ENCODE results near the gene CMTR1.
"Not testable (repeated sequence)": the region's sequence is repeated elsewhere in the genome, so short reads cannot be mapped to it uniquely, and the experiment has no call there.

CMTR1 gene

DNA sequence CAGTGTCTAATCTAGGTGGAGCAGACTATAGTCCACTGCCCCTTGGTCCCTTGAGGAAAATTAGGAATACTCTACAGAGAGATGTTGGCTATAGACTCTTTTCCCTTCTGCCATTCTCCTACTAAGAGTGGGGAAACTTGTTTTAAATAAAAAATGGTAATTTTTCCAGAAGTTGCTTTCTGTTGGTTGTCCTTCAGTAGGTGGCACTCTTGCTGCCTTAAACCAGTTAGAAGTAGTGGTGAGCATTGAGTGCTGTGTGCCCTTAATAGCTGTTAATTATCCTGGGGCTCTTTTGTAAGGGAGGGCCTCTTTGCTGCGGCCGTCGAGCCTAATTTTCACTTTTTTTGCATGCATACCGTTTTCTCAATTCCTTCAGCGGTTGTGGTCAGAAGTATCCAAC lies 2.8 kb downstream of the CMTR1 start:
- DNase-seq (ENCODE audit: low read depth), result no peak

DNA sequence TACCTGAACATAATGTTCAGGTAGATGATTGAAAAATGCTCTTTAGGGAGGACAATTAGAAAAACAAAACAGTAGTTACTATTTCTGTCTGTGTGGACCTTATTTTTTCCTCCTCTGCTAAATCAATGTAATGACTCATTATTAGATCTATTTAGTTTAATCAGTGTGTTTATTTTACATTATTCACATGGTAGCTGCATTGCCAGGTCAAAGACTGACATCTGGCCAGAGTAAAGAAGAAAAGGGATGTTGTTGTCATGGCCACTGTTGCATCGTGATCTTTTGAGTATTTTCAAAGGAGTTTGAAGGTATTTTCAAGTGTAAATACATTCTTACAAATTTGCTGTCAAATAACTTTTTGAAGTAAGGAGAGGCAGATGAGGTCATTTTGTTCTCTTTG lies 5.9 kb downstream of the CMTR1 start:
- no peak for DNase-seq (ENCODE audit: low read depth)

DNA sequence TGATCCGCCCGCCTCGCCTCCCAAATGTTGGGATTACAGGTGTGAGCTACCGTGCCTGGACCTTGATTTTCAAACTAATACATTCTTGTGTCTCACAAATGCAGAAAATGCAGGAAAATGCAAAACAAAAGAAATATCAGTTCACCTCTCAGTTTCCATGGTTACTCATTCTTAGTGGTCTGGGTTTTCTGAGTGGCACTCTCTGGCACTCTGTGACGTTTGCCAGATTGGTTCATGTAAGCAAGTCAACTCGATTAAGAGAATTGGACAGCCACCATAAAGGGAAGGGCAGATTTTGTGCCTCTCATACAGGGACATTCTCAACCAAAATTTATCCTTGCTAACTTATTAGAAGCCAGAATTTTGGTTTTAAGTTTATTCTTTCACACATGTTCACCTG lies 8.6 kb downstream of the CMTR1 start:
- DNase-seq (ENCODE audit: low read depth), result no peak

DNA sequence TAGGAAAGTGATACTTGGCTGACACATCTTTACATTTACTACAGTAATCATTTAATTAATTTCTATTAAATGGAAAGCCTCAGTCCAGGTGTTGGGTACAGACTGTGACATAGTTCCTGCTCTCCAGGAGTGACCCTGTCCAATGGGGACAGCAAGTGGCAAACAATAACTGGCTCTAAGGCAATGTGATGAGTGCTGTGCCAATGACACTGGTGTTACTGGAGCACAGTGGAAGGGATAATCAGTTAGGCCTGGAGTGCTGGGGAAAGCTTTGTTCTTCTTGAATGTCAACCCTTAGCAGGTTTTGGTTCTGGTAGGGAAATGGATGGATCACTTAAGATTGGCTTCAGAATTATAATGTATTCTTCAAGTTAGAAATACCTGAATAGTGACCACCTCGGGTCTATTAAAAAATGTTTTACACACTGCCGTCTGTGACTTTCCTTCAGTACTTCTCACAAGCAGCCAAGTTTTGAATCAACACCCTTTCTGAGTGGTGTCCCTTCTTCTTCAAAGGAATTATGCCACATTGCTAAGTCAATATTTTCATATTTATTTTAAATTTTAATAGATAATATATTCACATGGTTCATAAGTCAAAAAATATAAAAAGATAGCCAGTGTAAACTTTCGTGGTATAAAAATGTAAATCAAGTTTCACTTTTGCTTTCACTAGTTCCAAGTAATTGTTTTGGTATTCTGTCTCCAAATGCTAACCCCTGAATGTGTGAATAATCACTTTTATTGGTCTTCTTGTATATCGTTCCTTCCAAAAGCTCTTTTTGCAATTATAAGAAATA lies 9.6 kb downstream of the CMTR1 start:
- no peak for DNase-seq (ENCODE audit: low read depth)

DNA sequence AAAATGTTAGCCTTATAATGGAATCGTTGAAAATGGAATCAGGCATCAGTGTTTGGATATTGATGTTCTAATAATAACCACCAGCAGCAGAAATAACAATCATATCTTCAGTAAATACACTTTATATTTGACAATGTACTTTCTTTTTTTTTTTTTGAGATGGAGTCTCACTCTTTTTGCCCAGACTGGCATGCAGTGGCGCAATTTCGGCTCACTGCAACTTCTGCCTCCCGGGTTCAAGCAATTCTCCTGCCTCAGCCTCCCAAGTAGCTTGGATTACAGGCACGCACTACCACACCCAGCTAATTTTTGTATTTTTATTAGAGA lies 10.2 kb downstream of the CMTR1 start:
- DNase-seq (ENCODE audit: low read depth), result not testable (repeated sequence)

DNA sequence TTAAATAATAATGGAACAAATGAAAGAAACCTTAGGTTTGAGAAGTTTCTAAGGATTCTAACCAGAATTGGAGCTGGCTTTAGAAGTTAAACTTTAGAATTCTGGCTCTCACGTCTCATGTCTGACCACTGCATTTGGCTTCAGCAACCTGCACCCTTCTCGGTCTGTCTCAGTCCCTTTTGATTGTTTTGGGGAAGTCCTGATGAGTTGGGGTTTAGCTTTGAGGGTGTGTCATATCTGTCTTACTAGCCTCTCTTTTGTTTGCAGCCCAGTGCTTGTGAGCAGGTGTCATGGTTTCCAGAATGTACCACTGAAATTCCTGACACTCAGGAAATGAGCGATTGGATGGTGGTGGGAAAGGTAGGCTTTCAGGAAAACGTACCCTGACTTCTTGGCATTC lies 17.0 kb downstream of the CMTR1 start:
- no peak for DNase-seq (ENCODE audit: low read depth)

DNA sequence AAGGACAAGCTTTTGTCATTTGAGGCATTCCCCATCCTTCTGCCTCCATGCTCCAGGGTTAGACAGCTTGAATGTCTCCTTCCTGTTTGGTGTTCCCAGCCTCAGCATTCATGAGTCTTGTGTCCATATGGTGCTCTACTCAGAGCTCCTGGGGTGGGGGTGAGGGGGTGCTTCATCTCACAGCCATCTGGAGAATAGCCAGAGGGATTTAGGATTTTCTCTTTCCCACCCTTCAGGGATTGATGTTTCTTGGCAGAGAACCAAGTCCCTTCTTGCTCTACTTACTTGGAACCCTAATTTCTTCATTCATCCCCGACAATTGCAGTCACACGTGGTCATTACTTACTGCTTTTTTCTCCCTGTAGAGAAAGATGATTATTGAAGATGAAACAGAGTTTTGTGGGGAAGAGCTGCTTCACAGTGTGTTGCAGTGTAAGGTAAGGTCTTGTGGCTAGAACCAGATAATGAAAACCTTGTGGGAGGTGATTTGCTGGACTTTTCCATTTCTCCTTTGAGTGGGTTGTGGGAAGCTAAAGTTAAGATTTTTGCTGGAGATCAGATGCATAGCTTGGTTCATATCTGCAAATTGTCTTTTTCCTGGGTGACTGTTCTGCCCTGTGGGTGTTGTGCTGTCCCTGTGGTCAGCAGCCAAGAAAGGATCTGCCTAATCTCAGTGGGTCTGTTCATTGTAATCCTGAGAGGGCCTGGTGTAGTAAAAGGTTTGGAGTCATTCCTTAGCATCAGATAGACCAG lies 18.6 kb downstream of the CMTR1 start:
- peak; percentile 28 for DNase-seq (ENCODE audit: low read depth)

DNA sequence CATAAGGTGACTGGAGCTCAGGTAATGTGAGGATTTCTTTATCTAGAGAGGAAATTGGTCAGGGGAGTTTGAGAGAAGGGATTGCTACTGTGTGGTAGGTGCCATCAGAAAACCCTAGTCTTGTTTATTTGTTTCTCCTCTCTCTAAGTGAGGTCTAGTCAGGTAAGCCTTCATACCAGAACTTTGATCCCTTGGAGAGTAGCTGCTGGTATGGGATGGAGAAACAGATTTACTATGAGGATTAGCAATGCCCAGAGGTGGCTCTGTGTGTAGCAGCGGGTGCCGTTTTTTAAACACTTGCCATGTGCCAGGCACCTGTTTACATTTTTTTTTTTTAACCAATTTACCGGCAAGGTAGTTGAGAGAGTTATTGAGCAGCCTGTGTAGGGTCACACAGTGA lies 19.5 kb downstream of the CMTR1 start:
- DNase-seq (ENCODE audit: low read depth), result no peak

DNA sequence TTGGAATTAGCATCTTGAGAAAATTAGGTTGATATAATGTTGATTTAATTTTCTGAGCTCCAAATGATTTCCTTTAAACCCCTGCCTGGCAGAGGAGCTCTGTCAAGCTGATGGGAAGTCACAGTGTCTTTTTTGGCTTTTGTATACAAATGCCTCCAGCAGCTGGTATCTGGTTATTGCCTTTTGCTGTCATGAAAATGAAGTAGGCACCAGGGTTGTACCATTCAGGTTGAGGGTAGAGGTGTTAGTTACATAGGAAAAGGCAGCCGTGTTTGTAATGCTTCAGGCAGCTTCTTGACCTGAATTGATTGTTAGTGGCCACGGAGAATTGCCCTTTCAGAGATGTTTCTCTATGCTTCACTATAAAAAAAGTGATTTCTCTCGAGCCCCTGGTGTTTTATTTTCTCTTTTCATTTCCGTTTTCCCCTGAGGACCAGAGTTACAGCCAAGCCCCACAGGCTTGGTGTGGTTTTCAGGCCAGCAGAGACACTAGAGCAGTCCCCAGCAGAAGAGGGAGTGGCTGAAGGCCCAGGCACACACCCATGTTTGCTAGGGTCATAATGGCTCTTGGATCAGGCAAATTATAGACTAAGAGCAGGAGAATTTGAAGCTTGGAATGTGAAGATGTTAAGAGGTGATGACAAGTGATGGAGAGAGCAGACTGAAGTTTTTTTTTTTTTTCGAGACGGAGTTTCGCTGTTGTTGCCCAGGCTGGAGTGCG lies 21.6 kb downstream of the CMTR1 start:
- DNase-seq (ENCODE audit: low read depth), result peak; percentile 24

DNA sequence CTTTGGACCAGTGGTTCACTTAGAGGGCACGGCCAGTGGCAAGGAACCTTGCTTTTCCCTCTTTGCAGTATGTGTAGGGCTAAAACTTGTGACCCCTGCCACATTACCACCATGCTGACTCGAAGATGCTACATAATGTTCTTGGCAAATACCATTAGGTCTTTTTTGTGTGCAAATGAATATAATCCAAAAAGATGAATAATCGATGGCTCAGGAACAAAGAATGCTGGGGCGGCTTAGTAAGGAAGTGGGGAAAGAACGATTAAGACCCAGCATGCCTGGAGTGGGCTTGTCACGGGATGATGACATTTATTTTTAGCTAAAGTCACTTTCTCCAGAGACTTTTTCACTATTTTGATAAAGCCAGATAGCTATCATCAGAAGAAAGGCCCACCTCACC lies 23.1 kb downstream of the CMTR1 start:
- DNase-seq (ENCODE audit: low read depth), result peak; percentile 88

DNA sequence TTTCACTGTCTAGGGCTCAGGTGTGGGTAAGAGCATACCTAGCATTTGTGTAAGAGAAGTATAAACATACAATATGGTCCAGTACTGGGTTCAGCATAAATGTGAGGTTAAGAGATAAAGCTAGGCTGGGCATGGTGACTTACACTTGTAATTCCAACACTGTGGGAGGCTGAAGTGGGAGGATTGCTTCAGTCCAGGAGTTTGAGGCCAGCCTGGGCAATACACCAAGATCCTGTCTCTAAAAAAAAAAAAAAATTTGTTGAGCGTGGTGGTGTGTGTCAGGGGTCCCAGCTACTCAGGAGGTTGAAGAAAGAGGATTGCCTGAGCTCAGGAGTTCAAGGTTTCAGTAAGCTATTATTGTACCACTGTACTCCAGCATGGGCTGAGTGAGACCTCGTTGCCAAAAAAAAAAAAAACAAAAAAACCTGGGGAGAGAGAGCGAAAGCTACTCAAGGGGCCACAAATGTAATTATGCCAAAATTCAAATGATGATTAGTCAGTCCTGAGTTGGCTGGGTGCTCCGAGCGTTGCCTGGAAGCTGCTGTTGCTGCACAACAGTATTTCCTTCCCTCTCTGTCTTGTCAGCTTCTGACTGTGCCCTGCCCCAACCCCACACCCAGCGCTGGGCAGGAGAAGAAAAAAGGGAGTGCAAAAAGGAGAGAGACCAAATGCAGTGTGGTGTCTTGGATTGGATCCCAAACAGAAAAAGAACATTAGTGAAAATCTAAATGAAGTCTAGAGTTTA lies 24.0 kb downstream of the CMTR1 start:
- peak; percentile 85 for DNase-seq (ENCODE audit: low read depth)

DNA sequence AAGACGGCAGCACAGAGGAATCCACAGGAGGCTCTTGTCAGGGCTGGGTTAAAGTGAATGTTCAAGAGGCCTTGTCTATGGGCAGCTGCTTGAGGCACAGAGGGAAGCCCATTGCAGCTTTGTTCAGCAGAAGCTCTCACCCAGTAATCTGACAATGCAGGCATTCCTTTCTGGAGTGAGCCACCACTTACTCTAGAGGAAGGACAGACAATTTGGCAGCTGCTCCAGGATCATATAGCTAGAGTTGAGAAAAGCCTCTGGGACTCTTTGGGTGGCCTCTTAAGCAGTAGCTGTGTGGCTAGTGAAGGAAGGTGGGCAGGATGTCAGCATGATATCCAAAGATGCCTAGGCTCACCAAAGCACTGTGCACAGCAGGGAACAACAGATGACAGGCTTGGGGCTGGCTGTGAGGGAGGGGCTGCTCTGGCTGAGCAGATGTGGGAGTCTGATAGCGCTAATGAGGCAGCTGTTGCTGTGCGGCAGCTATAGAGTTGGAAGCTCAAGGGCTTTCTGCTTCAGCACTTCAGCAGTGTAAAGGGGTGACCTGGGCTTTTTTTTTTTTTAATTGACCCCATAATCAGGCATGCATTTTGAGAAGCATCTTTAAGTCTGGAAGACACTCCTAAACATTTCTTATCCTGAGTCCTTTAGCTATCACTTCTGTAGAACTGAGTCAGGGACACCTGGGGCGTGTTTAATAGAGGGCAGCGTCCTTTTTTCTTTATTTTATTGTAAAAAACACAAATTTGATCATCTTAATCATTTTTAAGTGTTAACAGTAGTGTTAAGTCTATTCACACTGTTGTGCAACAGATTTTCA lies 27.2 kb downstream of the CMTR1 start:
- DNase-seq (ENCODE audit: low read depth), result no peak

DNA sequence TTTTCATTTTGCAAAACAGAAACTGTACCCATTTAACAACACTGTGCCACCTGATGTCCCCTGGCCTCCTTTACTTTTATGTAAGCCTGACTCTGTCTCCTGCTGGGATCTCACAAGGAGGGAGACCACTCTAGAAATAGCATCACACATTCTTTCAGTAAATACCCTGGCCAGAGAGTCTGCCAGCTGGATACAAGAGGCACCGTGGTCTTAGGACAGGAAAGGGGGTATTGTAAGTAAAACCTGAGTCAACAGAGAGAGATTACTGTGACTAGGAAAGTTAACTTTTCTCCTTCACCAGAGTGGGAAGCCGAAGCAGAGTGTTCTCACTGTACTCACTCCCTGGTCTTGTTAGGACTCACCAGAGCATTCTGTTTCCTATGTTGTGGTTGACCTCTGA lies 27.8 kb downstream of the CMTR1 start:
- no peak for DNase-seq (ENCODE audit: low read depth)

DNA sequence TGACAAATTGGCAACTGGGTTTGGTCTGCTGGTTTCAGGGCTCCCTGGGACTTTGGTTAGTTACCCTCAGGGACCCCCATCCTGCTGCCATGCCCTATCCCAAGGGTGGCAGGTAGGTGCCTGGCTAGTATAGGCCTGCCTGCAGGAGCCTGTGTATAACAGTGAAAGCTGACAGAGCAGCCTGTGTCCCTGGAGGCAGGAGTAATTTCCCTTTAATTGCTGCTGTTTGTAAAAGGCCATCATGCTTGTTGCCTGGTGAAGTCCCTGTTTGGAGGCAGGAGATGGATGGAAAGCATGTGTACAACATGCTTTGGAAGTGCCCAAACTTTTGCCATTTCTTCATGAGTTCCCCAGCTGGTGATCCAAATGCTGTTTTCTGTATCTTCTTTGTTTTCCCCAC lies 30.1 kb downstream of the CMTR1 start:
- DNase-seq (ENCODE audit: low read depth), result no peak

DNA sequence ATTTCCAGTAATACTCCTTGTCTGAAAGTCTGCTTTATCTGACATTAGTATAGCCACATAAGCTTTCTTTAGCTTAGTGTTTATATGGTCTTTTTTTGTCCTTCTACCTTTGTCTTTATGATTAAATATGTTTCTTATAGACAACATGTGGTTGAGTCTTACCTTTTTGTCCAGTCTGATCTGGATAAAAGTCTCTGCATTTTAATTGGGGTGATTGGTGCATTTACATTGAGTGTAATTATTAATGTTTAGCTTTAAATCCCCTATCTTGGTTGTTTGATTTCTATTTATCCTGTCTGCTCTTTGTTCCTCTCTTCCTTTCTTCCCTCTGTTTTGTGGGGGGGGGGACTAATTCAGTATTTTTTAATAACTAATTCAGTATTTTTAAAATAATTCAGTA lies 34.7 kb downstream of the CMTR1 start:
- DNase-seq (ENCODE audit: low read depth), result no peak

DNA sequence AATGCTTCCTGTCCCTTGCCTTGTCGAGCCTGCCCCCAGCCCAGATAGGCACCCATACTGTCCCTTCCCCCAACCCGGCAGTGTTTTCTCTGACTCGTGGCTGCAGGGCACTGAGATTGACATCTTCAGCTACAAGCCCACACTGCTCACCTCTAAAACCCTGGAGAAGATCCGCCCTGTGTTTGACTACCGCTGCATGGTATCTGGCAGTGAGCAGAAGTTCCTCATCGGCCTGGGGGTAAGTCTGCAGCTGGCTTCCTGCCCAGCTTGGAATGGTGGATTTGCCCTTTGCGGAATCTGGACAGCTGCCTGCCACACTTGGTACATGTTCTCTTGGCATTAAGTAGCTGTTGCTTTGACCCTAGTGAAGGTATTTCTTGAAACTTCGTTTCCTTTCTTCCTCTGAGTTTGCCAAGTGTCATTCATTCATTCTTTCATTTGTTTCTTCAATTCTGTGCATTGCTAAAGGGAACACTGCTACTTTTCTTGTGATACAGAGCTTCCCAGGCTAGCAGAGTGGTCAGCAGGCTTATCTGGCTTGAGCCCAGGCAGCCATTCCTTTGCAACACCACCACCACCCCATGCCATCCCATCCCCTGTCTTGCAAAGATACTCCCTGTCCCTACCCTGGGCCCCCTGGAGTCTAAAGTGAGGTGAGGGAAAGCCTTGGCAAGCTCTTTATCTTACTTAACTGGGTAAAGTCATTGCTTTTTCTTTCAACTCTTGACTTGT lies 40.5 kb downstream of the CMTR1 start:
- DNase-seq (ENCODE audit: low read depth), result peak; percentile 80

DNA sequence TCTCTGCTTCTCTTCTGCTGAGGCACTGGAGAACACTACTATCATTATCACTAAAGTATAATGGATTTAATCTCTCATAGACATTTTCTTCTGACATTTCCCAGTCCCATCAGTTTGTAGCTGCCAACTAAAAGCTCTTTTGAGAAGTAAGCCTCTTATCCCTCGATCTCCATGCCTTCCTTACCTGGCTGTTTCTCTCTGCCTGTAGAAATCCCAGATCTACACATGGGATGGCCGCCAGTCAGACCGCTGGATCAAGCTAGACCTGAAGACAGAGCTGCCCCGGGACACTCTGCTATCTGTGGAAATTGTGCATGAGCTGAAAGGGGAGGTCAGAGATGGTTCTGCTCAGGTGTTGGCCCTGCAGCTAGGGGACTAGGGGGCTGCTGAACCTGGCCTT lies 41.3 kb downstream of the CMTR1 start:
- no peak for DNase-seq (ENCODE audit: low read depth)

DNA sequence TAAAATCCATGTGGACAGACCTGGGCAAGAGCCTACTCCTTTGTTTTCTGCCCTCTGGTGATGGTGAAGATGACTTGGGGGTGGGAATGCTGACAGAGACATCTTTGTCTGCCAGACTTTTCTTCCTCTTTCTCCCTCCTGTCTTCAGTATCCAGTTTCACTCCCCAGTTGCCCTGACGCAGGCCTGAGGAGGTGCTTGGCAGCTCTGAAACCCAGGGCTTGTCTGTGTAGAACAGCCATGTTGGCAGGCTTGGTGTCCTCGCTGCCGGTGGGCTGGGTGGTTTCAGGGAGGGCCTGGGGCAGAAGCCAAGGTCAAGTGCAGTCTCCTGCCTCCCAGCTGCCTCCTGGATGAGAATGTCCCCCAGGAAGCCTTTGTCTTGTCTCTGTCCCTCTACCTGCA lies 44.2 kb downstream of the CMTR1 start:
- no peak for DNase-seq (ENCODE audit: low read depth)

DNA sequence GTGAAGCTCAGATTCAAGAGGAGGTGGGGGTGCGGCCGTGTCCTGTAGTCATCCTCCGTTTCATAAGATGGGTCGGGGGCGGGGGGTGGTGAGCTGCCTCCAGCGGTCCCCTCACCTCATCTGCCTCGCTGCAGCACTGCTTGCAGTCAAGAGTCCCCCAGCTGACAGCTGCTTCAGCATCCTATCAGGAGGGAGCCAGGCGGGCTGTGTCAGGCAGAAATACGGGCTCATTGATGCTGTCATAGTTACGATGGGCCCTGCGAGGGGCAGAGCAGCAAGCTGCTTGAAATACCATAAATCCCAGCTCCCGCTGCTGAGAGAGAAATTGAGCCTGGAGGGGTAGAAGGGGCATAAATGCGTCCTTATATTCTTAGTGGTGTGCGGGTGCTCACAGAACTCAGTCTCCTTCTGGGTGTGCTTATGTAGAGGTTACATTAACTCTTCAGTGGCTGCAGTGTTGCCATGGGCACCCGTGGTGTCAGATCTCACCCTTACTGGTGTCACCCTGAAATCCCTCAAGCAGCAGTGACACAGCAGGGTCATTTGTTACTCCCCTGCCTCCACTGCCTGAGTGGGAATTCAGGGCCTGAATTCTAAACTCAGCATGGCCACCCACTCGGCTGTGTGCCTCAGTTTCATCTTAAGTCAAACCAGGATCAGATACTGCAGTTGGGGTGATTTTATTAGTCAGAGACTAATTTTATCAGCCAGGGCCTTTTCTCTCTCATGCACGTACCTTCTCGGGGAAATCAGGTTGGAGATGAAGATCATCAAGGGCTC lies 44.8 kb downstream of the CMTR1 start:
- no peak for DNase-seq (ENCODE audit: low read depth)

DNA sequence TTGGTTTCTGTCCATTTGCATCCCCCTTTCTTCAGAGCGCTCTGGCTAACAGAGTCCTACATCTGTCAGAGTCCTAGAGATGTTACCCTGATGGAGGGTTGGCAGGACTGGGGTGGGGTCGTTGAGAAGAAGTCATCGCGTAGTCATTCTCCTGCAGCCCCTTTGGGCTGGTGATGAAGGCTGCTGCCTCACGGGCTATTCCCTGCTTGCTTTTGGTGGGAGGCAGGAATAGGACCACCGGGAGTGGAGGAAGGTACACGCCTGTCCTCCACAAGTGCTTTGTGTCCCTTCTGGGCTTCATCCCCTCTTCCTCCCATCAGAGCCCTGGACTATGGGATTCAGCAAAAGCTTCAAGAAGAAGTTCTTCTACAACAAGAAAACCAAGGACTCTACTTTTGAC lies 45.8 kb downstream of the CMTR1 start:
- DNase-seq (ENCODE audit: low read depth), result no peak
